Tibial nerve (tissue), 4 donors: ENCODE measurements around the gene ASB8. TPM values are rescaled to one million over a fixed set of nuclear protein-coding genes. Genes with fewer than 3 reads are reported as not detected.

ENCODE experiments used
- DNase-seq, 2 donors: peaks; one replicate each; pipeline ENCODE4 v3.0.0-alpha.2; 2019; ENCODE audit warnings: low spot score in 2 of 2
- H3K27ac ChIP-seq, 4 donors: fragments of 200-600 bp; sonication (generic) in 3 of 4; one replicate each; pipeline ENCODE4 v1.5.1; 2017 to 2019; ENCODE audit warnings: mild to moderate bottlenecking in 1 of 4
- H3K27me3 ChIP-seq, 2 donors: fragments of 200-600 bp; sonication (generic) in 1 of 2; one replicate each; pipeline versions ENCODE4 v1.5.1 to v1.6.0; 2017 to 2019
- H3K36me3 ChIP-seq, 3 donors: fragments of 200-600 bp; sonication (generic); one replicate each; pipeline ENCODE4 v1.5.1; 2018 to 2019
- H3K4me1 ChIP-seq, 4 donors: fragments of 200-600 bp; sonication (generic) in 3 of 4; one replicate each; pipeline ENCODE4 v1.5.1; 2017 to 2019
- H3K4me3 ChIP-seq, 4 donors: fragments of 200-600 bp; sonication (generic) in 3 of 4; one replicate each; pipeline ENCODE4 v1.5.1; 2017 to 2019; ENCODE audit warnings: mild to moderate bottlenecking in 1 of 4, moderate library complexity in 1 of 4
- H3K9me3 ChIP-seq, 4 donors: fragments of 200-600 bp; sonication (generic) in 3 of 4; one replicate each; pipeline ENCODE4 v1.5.1; 2017 to 2019
- EP300 ChIP-seq, 2 donors: sonication (generic); formaldehyde crosslinking; IDR thresholded peaks; one replicate each; pipeline ENCODE4 v1.6.1; 2017; ENCODE audit warnings: antibody characterized with exemption in 2 of 2, mild to moderate bottlenecking in 1 of 2
- POLR2A ChIP-seq, 2 donors: fragments of 450-650 bp; IDR thresholded peaks; one replicate each; pipeline ENCODE4 v1.6.1; 2017; ENCODE audit warnings: antibody characterized with exemption in 2 of 2, mild to moderate bottlenecking in 2 of 2, moderate library complexity in 2 of 2
- WGBS, 2 donors: methylation state at CpG; one replicate each; pipeline ENCODE4 v1.1.5; 2018; 5-methylcytosine and 5-hydroxymethylcytosine counted together
- total RNA-seq, 4 donors: library from RNA; depleted of rRNA; stranded (reverse); fragments of >200 nt; gene quantifications; one replicate each; pipeline ENCODE4 v1.1.0, GENCODE V29; 2016
- TF ChIP-seq, protein P1 (sequence below), 5 experiments: fragments of 200-600 bp in 3 of 5; fragments of 450-650 bp in 2 of 5; sonication (generic) in 3 of 5; IDR thresholded peaks; one replicate each; pipeline ENCODE4 v1.5.1; 2016 to 2019; ENCODE audit warnings: antibody characterized with exemption in 5 of 5, mild to moderate bottlenecking in 3 of 5, moderate library complexity in 2 of 5

ASB8 gene
- total RNA-seq, 4 donors from 2014 or later, result 25.1 to 40.2 (median 28.2) TPM

DNA sequence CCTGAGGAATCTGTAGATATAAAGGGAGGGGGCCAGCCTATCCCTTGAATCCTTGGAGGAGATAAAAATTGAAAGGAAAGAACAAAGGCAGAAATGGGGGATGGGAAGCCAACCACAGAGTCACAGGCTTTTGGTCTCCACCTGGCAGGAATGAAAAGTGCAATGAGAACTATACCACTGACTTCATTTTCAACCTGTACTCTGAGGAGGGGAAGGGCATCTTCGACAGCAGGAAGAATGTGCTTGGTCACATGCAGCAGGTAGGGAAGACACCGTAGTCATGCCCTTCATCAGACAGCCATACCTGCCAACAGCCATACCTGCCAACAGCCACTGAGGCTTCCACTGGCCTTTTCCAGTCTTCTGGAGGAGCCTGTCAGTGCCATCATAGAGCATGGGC, 13.4 kb downstream of the ASB8 start:
- Histone ChIP-seq H3K4me1 (peaks cover 0 to 7% (median 0%) of the 10 kb centered on the region in 4 donors), H3K27ac (no peak overlapping the region), H3K36me3 (peaks cover 0 to 97% (median 1%) of the 10 kb centered on the region in 3 donors), H3K4me3 (no peak overlapping the region), H3K9me3 (no peaks in the 10 kb centered on the region), H3K27me3 (no peaks in the 10 kb centered on the region)
- WGBS, 2 donors, result 82 to 87% methylated on average over 2 of the region's 2 CpGs
- no peak for TF ChIP-seq POLR2A (IDR thresholded peaks at IDR 0.05)
- no peak for TF ChIP-seq EP300 (IDR thresholded peaks at IDR 0.05)
- TF ChIP-seq, protein P1, sequence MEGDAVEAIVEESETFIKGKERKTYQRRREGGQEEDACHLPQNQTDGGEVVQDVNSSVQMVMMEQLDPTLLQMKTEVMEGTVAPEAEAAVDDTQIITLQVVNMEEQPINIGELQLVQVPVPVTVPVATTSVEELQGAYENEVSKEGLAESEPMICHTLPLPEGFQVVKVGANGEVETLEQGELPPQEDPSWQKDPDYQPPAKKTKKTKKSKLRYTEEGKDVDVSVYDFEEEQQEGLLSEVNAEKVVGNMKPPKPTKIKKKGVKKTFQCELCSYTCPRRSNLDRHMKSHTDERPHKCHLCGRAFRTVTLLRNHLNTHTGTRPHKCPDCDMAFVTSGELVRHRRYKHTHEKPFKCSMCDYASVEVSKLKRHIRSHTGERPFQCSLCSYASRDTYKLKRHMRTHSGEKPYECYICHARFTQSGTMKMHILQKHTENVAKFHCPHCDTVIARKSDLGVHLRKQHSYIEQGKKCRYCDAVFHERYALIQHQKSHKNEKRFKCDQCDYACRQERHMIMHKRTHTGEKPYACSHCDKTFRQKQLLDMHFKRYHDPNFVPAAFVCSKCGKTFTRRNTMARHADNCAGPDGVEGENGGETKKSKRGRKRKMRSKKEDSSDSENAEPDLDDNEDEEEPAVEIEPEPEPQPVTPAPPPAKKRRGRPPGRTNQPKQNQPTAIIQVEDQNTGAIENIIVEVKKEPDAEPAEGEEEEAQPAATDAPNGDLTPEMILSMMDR (IDR thresholded peaks at IDR 0.05), result no peak
- DNase-seq, result no peak

DNA sequence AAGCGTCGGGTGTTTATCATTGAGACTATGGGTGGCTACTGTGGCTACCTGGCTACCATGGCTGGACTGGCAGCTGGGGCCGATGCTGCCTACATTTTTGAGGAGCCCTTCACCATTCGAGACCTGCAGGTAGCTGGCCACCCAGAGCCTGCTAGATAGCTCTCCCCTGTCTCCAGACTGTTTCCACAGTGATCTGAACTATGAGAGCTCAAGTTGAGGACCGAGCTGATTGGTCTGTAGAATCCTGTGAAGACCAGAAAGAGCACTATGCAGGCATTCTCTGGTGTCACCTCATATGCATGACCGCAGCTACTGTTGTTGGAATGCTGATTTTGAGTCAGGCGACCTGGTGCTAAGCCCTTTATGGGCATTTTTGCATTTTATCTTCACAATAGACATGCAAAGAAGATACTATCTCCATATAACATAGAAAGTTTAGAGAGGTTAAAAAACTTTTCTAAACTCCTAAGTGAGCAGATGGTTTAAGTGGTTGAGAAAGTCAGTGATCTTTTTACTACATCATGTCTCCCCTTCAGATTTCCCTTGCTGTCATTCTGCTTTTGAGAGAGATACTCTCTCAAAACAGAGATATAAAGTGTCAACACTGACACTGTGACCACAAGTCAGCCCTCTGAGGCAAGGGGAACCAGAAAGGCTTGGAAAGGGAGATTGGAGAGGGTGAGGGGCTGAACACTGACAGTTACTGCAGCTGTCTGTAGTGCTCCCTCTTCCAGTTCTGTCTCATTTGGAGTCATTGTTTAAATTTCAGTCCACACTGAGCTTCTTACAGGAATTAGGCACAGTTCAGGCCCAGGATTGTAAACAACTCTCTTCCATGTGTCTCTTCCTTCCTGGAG, 14.3 kb downstream of the ASB8 start:
- Histone ChIP-seq H3K4me1 (peaks cover 0 to 4% (median 0%) of the 10 kb centered on the region in 4 donors), H3K9me3 (no peaks in the 10 kb centered on the region), H3K36me3 (peaks cover 0 to 98% (median 0%) of the 10 kb centered on the region in 3 donors), H3K27ac (no peak overlapping the region), H3K27me3 (no peaks in the 10 kb centered on the region), H3K4me3 (no peak overlapping the region)
- 81 to 83% methylated on average over 7 of the region's 7 CpGs for WGBS, 2 donors
- DNase-seq, result no peak
- no peak for TF ChIP-seq POLR2A (IDR thresholded peaks at IDR 0.05)
- TF ChIP-seq EP300 (IDR thresholded peaks at IDR 0.05), result no peak
- TF ChIP-seq, protein P1 (IDR thresholded peaks at IDR 0.05), result no peak

DNA sequence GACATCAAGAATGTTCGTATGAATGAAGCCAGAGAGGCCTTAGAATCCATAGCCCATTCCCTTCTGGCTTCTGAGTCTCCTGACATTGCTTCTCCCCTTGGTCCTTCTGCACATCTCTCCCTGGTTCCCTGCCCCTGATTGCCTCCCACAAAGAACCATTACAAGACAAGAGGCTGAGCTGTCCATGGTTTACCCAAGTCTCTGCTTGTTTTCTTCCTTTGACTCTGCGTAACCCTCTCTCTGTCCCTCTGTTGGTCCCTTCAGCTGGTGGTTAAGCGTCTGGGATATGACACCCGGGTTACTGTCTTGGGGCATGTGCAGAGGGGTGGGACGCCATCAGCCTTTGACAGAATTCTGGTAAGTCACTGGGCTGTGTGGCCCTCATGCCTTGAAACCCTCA, 22.3 kb downstream of the ASB8 start:
- TF ChIP-seq EP300 (IDR thresholded peaks at IDR 0.05), result no peak

DNA sequence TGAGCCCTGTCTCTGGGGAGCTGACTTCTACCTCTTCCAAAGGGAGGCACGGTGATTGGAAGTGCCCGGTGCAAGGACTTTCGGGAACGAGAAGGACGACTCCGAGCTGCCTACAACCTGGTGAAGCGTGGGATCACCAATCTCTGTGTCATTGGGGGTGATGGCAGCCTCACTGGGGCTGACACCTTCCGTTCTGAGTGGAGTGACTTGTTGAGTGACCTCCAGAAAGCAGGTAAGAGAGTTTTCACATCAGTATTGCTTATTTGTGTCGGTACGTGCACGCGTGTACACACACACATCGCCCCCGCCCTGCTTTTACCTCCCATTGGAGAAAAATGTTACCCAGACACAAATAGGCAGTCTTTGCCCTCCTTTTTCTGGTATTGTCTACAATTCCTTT, 24.5 kb downstream of the ASB8 start:
- H3K4me3 ChIP-seq, result no peak overlapping the region
- H3K27ac ChIP-seq, result no peak overlapping the region
- peaks cover 3 to 89% (median 12%) of the 10 kb centered on the region in 3 donors for H3K36me3 ChIP-seq
- H3K4me1 ChIP-seq, result no peaks in the 10 kb centered on the region
- H3K27me3 ChIP-seq, result no peaks in the 10 kb centered on the region
- WGBS, 2 donors, result 94% methylated on average over 14 of the region's 14 CpGs
- TF ChIP-seq, protein P1 (IDR thresholded peaks at IDR 0.05), result no peak
- no peak for TF ChIP-seq EP300 (IDR thresholded peaks at IDR 0.05)
- TF ChIP-seq POLR2A (IDR thresholded peaks at IDR 0.05), result no peak
- no peaks in the 10 kb centered on the region for H3K9me3 ChIP-seq
- DNase-seq, result no peak

More for the DNA sequence above, 22.3 kb downstream of the ASB8 start:
- no peaks in the 10 kb centered on the region for H3K4me1 ChIP-seq
- H3K27ac ChIP-seq, result no peak overlapping the region
- WGBS, 2 donors, result 87 to 97% methylated on average over 5 of the region's 5 CpGs
- no peak for DNase-seq
- no peaks in the 10 kb centered on the region for H3K9me3 ChIP-seq
- H3K4me3 ChIP-seq, result no peak overlapping the region
- peaks cover 3 to 96% (median 12%) of the 10 kb centered on the region in 3 donors for H3K36me3 ChIP-seq
- no peaks in the 10 kb centered on the region for H3K27me3 ChIP-seq

DNA sequence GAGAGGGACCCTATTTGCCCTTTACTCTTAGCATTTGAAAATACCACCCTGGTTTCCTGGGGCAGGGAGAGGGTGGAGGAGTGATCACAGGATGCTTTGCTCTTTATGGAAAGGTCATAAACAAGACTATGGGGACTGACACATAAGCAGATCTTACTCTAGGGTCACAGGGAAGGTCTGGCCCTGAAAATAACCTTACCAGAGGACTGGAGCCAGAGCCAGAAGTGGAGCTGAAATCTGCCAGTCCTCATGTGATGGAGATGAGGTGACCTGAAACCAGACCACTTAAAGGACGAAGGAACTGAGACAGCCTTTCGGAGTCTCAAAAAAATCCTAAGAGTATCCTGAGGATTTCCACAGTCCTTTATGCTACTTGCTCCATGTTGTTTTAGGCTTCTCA, 25.8 kb downstream of the ASB8 start:
- no peaks in the 10 kb centered on the region for H3K9me3 ChIP-seq
- H3K36me3 ChIP-seq, result peaks cover 3 to 91% (median 12%) of the 10 kb centered on the region in 3 donors
- no peaks in the 10 kb centered on the region for H3K4me1 ChIP-seq
- H3K27me3 ChIP-seq, result no peaks in the 10 kb centered on the region
- no peak for DNase-seq
- H3K27ac ChIP-seq, result no peak overlapping the region
- TF ChIP-seq EP300 (IDR thresholded peaks at IDR 0.05) (no peak), POLR2A (IDR thresholded peaks at IDR 0.05) (no peak)
- TF ChIP-seq, protein P1 (IDR thresholded peaks at IDR 0.05), result no peak
- 83 to 92% methylated on average over 2 of the region's 2 CpGs for WGBS, 2 donors
- no peak overlapping the region for H3K4me3 ChIP-seq
